HFFc6 (cell line): Measurements from ENCODE around the gene ATP9B. TPM values are rescaled to one million over a fixed set of nuclear protein-coding genes. Genes with fewer than 3 reads are reported as not detected.

Source experiments
- DNase-seq: peaks from one replicate; pipeline ENCODE4 v3.0.0-alpha.2; 2018
- H3K27ac Mint-ChIP-seq: 2 replicates; pipeline ENCODE4 v1.8.0; 2020; ENCODE audit warnings: mild to moderate bottlenecking, mixed read lengths
- H3K27me3 Mint-ChIP-seq: 2 replicates; pipeline ENCODE4 v1.8.0; 2021; ENCODE audit warnings: mild to moderate bottlenecking, moderate library complexity, mixed read lengths; ENCODE audit not compliant: insufficient read depth
- H3K36me3 Mint-ChIP-seq: 2 replicates; pipeline ENCODE4 v1.8.0; 2021; ENCODE audit warnings: low read depth, mixed read lengths
- H3K4me1 Mint-ChIP-seq: 2 replicates; pipeline ENCODE4 v1.8.0; 2020; ENCODE audit warnings: low read depth, mixed read lengths
- H3K4me3 Mint-ChIP-seq: 2 replicates; pipeline ENCODE4 v1.8.0; 2020; ENCODE audit warnings: mild to moderate bottlenecking, moderate library complexity, mixed read lengths
- H3K9me3 Mint-ChIP-seq: 2 replicates; pipeline ENCODE4 v1.8.0; 2020; ENCODE audit warnings: mild to moderate bottlenecking, mixed read lengths
- CTCF ChIP-seq: fragments of 200-600 bp; sonication (generic); IDR thresholded peaks from 2 replicates; pipeline ENCODE4 v1.5.0; 2021; ENCODE audit warnings: antibody characterized with exemption, mild to moderate bottlenecking
- total RNA-seq, 6 experiments: library from RNA; stranded (reverse); fragmentation: NEBNext Ultra II Directional; extraction: Animal tissue kit (Norgen Biotek cat#: 25700); gene quantifications; 2 replicates in 1 of 6; 3 replicates in 5 of 6; pipeline ENCODE4 v1.2.3, GENCODE V29; 2021

Gene ATP9B
- total RNA-seq, 6 experiments from 2014 or later: 9.0 to 11.2 (median 10.5) TPM

DNA sequence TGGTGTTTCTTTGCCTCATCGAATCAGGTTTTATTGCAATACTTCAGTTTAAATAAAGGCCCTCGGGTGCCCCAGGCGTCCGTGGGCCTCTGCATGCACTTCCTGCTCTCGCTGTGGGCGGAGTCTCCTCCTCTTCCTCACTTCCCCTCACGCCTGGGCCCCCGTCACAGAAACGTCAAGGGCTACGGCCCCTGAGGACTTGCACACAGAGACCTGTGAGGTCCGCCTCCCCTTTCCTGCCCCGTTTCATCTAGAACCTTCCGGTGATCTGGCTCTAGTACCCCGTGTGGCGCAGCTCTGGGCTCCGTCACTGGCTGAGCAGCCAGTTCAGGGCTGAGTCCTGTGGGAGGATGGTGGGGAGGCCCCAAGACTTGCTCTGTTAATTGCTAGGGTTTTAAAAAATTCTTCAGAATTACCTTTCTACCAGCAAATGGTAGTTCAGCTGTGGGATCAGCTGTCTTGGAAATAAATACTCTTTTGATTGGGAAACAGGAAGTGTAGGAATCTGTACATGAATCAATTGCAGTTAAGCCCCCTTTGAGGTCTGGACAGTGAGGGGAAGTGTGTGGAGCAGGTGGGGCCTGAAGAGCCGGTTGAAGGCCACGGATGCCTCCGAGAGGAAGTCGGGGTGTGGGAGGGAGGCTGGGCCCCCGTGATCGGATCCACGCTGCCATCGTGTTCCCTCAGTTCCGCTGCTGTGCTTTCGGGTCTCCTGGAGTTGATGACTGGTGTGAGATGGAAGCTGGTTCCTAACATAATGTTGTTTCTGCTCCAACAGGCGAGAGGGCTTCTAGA, 336.8 kb downstream of the ATP9B start:
- Mint-ChIP-seq H3K36me3 (no peaks in the 10 kb centered on the region; the same call in 1 of the 2 replicates), H3K27ac (no peak overlapping the region), H3K4me1 (no peaks in the 10 kb centered on the region), H3K9me3 (no peaks in the 10 kb centered on the region), H3K4me3 (no peak overlapping the region), H3K27me3 (no peaks in the 10 kb centered on the region; the same call in 1 of the 2 replicates)
- no peak for DNase-seq
- TF ChIP-seq CTCF: no peak

DNA sequence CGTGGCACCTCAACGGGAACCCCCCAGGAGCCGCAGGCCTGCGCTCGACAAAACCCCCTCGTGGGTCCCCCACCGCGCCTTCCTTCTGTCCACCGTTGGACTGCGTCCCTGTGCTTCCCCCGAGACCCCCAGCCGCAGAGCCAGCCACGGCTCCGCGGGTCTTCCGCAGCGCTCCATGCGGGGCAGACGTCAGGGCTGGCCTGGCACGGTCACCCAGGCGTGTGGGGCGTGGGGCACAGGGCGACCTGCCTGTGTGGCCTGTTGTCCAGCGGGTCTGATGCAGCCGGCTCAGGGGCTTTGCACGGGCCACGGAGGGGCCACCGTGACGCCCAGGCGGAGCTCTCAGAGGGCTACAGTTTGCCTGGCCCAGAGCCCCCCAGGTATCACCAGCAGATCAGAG, 337.5 kb downstream of the ATP9B start:
- Mint-ChIP-seq H3K27me3 (no peaks in the 10 kb centered on the region; the same call in 1 of the 2 replicates), H3K4me1 (no peaks in the 10 kb centered on the region), H3K9me3 (peaks cover 3% of the 10 kb centered on the region; the same call in 1 of the 2 replicates), H3K36me3 (no peaks in the 10 kb centered on the region; the same call in 1 of the 2 replicates), H3K4me3 (no peak overlapping the region), H3K27ac (no peak overlapping the region)
- no peak for TF ChIP-seq CTCF
- DNase-seq: no peak

DNA sequence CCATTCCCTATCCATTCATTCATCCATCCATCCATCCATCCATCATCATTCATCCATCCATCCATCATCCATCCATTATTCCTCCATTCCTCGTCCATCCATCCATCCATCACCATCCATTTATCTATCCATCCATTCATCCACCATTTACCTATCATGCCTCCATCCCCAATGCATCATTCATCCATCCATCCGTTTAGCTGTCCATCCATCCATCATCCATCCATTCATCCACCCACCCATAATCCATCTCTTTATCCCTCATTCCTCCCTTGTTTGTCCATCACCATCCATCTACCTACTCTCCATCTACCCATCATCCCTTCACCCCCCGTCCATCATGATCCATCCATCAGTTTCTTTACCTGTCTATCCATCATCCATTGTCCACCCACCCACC, 340.1 kb downstream of the ATP9B start:
- no peaks in the 10 kb centered on the region; the same call in 1 of the 2 replicates for H3K27me3 Mint-ChIP-seq
- no peaks in the 10 kb centered on the region for H3K4me1 Mint-ChIP-seq
- no peak for DNase-seq
- no peak overlapping the region for H3K4me3 Mint-ChIP-seq
- no peak overlapping the region for H3K27ac Mint-ChIP-seq
- H3K36me3 Mint-ChIP-seq: no peaks in the 10 kb centered on the region; the same call in 1 of the 2 replicates
- peaks cover 9% of the 10 kb centered on the region; the same call in 1 of the 2 replicates for H3K9me3 Mint-ChIP-seq
- no peak for TF ChIP-seq CTCF

DNA sequence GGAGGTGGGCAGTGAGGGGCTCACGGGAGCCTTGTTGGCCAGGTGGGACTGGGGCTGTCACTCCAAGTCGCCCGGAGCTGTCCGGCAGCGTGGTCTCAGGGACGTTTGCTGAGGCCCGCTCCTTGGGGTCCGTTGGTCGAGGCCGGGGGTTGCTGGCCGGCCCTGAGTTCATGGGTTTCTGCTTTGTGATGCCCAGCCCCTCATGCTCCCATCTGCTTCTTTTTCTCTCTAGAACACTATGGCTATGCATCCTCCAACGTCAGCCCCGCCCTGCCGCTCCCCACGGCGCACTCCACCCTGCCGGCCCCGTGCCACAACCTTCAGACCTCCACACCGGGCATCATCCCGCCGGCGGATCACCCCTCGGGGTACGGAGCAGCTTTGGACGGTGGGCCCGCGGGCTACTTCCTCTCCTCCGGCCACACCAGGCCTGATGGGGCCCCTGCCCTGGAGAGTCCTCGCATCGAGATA, 341.0 kb downstream of the ATP9B start:
- H3K36me3 Mint-ChIP-seq: no peaks in the 10 kb centered on the region; the same call in 1 of the 2 replicates

More for the DNA sequence above, 341.0 kb downstream of the ATP9B start:
- no peak for DNase-seq
- Mint-ChIP-seq H3K4me3 (no peak overlapping the region), H3K27me3 (no peaks in the 10 kb centered on the region; the same call in 1 of the 2 replicates), H3K9me3 (peaks cover 9% of the 10 kb centered on the region; the same call in 1 of the 2 replicates), H3K27ac (no peak overlapping the region), H3K4me1 (no peaks in the 10 kb centered on the region)
- no peak for TF ChIP-seq CTCF
